LNCAP (cell line): ENCODE measurements around the gene TMEM72.

Source experiments
- CTCF ChIP-seq: fragments of 450-650 bp; IDR thresholded peaks from 2 replicates; pipeline ENCODE4 v1.5.1; 2017; ENCODE audit warnings: mild to moderate bottlenecking

Gene TMEM72

DNA sequence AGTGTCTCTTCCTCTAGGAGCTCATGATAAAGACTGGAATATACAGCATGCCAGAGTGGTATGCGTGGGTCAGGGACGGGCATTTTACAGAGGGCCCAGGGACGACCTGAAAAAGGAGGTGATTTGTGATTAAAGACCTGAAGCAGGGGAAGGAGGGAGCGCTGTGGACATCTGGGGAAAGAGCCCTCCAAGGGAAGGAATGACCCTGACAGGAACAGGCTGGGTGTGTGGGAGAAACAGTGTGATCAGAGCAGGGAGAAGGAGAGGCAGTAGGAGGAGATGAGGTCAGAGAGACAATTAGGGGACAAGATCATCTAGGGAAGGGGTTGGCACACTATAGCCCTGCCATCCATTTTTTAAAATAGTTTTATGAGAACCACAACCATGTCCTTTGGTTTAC, 45.1 kb downstream of the TMEM72 start:
- TF ChIP-seq CTCF, result no peak

GRCh38 chr10:44956717-44957706, 45.9 kb downstream of the TMEM72 start:
- no peak for TF ChIP-seq CTCF

DNA sequence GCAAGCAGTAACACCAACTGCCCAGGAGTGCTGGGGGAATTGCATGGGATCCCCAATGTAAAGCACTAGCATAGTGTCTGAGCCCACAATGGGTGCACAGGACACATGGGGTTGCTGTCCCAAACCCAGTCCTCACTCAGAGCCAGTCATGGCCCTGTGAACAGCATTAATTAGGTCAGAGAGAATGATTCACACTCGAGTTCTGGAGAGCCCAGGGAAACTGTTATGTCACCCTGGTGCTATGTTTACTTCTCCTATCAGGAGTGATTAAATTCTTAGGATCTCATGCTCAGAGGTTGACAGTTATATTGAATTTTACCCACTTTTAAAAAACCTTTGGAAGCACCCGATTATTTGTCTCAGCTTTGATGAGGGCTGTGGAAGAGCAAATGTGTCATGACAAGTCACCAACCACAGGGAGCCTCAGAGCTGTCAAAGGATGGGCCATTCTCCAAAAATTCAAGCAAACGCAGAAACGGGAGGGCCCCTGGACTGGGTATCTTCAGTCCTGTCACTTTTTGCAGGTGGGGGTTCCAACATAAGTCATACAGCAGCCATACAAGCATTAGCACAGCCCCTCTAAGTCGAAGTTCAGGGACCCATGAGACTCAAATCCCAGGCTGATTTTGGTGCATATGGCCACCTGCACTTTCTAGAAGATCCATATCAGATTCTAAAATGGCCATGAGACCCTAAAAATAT, 47.2 kb downstream of the TMEM72 start:
- TF ChIP-seq CTCF, result no peak

- TF ChIP-seq CTCF, result no peak
Measured at GRCh38 chr10:44958898-44959246, 47.7 kb downstream of the TMEM72 start.

- no peak for TF ChIP-seq CTCF
Measured at GRCh38 chr10:44959247-44960087, 48.3 kb downstream of the TMEM72 start, which contains the start of gene RASSF4. Gene RASSF4 (plus strand): TSS chr10:44959802. CDS start chr10:44970203, 10,401 bp downstream.

DNA sequence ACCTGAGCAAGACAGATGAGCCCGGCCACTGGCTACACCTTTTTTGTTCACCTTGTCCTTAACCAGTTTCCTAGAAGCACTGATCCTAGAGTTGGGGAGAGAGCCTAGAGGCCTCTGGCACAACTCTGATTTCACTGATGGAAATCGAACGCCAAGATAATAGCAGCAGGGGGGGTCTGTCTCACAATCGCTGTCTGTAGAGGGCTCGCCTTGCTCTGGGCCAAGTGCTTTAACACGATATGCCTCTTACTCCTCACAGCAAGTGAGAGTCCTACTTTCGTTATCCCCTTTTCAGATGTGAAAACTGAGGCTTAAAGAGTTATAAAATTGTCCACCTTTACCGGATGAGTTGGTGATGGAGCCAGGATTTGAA, 48.9 kb downstream of the TMEM72 start:
- TF ChIP-seq CTCF, result no peak
